ENCODE data around the gene ALG12. TPM values are rescaled to one million over a fixed set of nuclear protein-coding genes. Genes with fewer than 3 reads are reported as not detected.

The ALG12 gene
- total and polyA plus RNA-seq, 2 experiments from 2014 or later = 18.7 to 23.3 TPM

DNA sequence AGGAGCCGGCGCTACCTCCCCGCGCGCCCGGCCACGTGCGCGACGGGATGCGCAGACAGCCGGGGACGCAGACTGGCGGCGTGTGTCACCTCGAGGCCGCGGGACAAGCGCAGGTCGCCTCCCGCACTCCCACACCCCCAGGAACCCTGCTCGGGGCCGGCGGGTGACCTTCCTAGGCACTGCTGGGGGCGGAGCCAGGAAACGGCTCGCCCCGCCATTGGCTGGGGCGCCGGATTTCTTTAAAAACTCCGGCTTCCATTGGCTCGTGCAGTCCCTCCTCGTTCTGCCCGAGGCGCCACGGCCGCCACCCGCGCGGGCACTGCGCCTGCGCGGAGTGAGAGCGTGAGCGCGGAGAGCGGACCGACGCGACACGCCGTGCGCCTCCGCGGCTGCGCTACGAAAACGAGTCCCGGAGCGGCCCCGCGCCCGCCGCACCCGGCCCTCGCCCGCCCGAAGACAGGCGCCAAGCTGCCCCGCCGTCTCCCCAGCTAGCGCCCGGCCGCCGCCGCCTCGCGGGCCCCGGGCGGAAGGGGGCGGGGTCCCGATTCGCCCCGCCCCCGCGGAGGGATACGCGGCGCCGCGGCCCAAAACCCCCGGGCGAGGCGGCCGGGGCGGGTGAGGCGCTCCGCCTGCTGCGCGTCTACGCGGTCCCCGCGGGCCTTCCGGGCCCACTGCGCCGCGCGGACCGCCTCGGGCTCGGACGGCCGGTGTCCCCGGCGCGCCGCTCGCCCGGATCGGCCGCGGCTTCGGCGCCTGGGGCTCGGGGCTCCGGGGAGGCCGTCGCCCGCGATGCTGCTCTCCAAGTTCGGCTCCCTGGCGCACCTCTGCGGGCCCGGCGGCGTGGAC is 42.1 kb upstream of the ALG12 start, which contains the start of gene PIM3 (continued):
- TF ChIP-seq STAT1 (IDR thresholded peaks at IDR 0.05; ENCODE audit: unreplicated experiment) (no peak), EZH2 (IDR thresholded peaks at IDR 0.05; ENCODE audit: low read depth, unreplicated experiment) (no peak), NANOG (IDR thresholded peaks at IDR 0.05; ENCODE audit: borderline replicate concordance) (no peak), ZNF331 (CRISPR knock-in tag; IDR thresholded peaks at IDR 0.05; ENCODE audit: low read depth) (no peak), EZH2phosphoT487 (IDR thresholded peaks at IDR 0.05; ENCODE audit: unreplicated experiment) (no peak)

DNA sequence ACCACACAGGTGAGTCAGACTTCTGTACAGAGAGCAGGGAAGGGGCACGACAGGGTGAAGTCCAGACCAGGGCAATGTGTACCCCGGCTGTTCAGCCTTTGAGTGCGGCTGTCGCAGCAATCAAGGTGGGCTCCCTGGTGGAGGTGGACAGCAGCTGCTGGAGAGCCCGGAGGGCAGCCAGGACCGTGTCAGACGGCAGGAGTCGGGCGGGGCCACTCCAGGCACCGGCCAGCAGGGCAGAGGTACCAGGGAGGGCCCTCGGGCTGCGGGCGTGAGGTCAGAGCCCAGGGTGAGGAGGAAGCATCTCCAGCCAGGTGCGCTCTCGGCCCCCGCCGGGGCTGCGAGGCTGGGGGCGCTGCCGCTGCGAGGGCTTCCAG is 41.5 kb upstream of the ALG12 start:
- TF ChIP-seq STAT1 (IDR thresholded peaks at IDR 0.05; ENCODE audit: unreplicated experiment) = no peak
- TF ChIP-seq CREB1 (CRISPR knock-in tag; IDR thresholded peaks at IDR 0.05; ENCODE audit: low read depth) = no peak
- no peak for TF ChIP-seq ZNF331 (CRISPR knock-in tag; IDR thresholded peaks at IDR 0.05; ENCODE audit: low read depth)
- TF ChIP-seq, protein P1, sequence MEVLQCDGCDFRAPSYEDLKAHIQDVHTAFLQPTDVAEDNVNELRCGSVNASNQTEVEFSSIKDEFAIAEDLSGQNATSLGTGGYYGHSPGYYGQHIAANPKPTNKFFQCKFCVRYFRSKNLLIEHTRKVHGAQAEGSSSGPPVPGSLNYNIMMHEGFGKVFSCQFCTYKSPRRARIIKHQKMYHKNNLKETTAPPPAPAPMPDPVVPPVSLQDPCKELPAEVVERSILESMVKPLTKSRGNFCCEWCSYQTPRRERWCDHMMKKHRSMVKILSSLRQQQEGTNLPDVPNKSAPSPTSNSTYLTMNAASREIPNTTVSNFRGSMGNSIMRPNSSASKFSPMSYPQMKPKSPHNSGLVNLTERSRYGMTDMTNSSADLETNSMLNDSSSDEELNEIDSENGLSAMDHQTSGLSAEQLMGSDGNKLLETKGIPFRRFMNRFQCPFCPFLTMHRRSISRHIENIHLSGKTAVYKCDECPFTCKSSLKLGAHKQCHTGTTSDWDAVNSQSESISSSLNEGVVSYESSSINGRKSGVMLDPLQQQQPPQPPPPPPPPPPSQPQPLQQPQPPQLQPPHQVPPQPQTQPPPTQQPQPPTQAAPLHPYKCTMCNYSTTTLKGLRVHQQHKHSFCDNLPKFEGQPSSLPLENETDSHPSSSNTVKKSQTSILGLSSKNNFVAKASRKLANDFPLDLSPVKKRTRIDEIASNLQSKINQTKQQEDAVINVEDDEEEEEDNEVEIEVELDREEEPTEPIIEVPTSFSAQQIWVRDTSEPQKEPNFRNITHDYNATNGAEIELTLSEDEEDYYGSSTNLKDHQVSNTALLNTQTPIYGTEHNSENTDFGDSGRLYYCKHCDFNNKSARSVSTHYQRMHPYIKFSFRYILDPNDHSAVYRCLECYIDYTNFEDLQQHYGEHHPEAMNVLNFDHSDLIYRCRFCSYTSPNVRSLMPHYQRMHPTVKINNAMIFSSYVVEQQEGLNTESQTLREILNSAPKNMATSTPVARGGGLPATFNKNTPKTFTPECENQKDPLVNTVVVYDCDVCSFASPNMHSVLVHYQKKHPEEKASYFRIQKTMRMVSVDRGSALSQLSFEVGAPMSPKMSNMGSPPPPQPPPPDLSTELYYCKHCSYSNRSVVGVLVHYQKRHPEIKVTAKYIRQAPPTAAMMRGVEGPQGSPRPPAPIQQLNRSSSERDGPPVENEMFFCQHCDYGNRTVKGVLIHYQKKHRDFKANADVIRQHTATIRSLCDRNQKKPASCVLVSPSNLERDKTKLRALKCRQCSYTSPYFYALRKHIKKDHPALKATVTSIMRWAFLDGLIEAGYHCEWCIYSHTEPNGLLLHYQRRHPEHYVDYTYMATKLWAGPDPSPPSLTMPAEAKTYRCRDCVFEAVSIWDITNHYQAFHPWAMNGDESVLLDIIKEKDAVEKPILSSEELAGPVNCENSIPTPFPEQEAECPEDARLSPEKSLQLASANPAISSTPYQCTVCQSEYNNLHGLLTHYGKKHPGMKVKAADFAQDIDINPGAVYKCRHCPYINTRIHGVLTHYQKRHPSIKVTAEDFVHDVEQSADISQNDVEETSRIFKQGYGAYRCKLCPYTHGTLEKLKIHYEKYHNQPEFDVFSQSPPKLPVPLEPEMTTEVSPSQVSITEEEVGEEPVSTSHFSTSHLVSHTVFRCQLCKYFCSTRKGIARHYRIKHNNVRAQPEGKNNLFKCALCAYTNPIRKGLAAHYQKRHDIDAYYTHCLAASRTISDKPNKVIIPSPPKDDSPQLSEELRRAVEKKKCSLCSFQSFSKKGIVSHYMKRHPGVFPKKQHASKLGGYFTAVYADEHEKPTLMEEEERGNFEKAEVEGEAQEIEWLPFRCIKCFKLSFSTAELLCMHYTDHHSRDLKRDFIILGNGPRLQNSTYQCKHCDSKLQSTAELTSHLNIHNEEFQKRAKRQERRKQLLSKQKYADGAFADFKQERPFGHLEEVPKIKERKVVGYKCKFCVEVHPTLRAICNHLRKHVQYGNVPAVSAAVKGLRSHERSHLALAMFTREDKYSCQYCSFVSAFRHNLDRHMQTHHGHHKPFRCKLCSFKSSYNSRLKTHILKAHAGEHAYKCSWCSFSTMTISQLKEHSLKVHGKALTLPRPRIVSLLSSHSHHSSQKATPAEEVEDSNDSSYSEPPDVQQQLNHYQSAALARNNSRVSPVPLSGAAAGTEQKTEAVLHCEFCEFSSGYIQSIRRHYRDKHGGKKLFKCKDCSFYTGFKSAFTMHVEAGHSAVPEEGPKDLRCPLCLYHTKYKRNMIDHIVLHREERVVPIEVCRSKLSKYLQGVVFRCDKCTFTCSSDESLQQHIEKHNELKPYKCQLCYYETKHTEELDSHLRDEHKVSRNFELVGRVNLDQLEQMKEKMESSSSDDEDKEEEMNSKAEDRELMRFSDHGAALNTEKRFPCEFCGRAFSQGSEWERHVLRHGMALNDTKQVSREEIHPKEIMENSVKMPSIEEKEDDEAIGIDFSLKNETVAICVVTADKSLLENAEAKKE (CRISPR knock-in tag; IDR thresholded peaks at IDR 0.05) = no peak
- no peak for TF ChIP-seq NANOG (IDR thresholded peaks at IDR 0.05; ENCODE audit: borderline replicate concordance)
- TF ChIP-seq, protein P2, sequence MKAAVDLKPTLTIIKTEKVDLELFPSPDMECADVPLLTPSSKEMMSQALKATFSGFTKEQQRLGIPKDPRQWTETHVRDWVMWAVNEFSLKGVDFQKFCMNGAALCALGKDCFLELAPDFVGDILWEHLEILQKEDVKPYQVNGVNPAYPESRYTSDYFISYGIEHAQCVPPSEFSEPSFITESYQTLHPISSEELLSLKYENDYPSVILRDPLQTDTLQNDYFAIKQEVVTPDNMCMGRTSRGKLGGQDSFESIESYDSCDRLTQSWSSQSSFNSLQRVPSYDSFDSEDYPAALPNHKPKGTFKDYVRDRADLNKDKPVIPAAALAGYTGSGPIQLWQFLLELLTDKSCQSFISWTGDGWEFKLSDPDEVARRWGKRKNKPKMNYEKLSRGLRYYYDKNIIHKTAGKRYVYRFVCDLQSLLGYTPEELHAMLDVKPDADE (IDR thresholded peaks at IDR 0.05) = no peak
- TF ChIP-seq EZH2phosphoT487 (IDR thresholded peaks at IDR 0.05; ENCODE audit: unreplicated experiment) = no peak
- Histone ChIP-seq H4K20me1 (replicated peaks; ENCODE audit: insufficient read depth) (0 out of 2 replicates have a peak, but pooled peaks cover 5% of the 10 kb centered on the region), H2AFZ (0 out of 2 replicates have a peak overlapping the region, but pooled peaks have one; percentile 43), H3K79me2 (replicated peaks; ENCODE audit: insufficient read depth) (peaks cover 14% of the 10 kb centered on the region), H3K9me2 (ENCODE audit: insufficient read depth) (no peaks in the 10 kb centered on the region), H3K4me1 (ENCODE audit: insufficient read depth) (no peaks in the 10 kb centered on the region), H3F3A (replicated peaks; ENCODE audit: low read depth) (no peaks in the 10 kb centered on the region), H3K27ac (ENCODE audit: low read depth) (no peak overlapping the region), H3K36me3 (ENCODE audit: insufficient read depth) (no peaks in the 10 kb centered on the region), H3K27me3 (ENCODE audit: insufficient read depth) (peaks cover 20% of the 10 kb centered on the region), H3K4me3 (peak overlapping the region; percentile 57), H3K4me2 (peak overlapping the region; percentile 78)
- peaks cover 9% of the 10 kb centered on the region for H3K4me1 Mint-ChIP-seq
- ATAC-seq = peak; percentile 39
- H3K4me3 Mint-ChIP-seq = peak overlapping the region; percentile 66
- no peaks in the 10 kb centered on the region for H3K9me3 Mint-ChIP-seq
- no peak overlapping the region for H3K27ac Mint-ChIP-seq
- peaks cover 11% of the 10 kb centered on the region for H3K27me3 Mint-ChIP-seq (ENCODE audit: insufficient read depth, low read depth, poor library complexity)
- H3K36me3 Mint-ChIP-seq (ENCODE audit: low read depth) = peaks cover 19% of the 10 kb centered on the region
- peak; percentile 62 for DNase-seq (ENCODE audit: low spot score)

Measured in GM23338 (cell line).